ENCODE results near the gene GINS3.

GINS3 gene

GRCh38 chr16:58426966-58427365 is 34.7 kb downstream of the GINS3 start:
- no peak for DNase-seq

GRCh38 chr16:58428621-58429542 is 36.6 kb downstream of the GINS3 start:
- no peak for DNase-seq

GRCh38 chr16:58430718-58431117 is 38.4 kb downstream of the GINS3 start:
- no peak for DNase-seq

GRCh38 chr16:58433569-58433951 is 41.3 kb downstream of the GINS3 start:
- no peak for DNase-seq

GRCh38 chr16:58435779-58436178 is 43.5 kb downstream of the GINS3 start:
- no peak for DNase-seq

GRCh38 chr16:58440131-58440530 is 47.9 kb downstream of the GINS3 start:
- no peak for DNase-seq

- DNase-seq: no peak
These were observed 50.3 kb downstream of the GINS3 start for GRCh38 chr16:58442547-58442946.

GRCh38 chr16:58443783-58444182 is 51.5 kb downstream of the GINS3 start:
- no peak for DNase-seq

- no peak for DNase-seq
These were observed 52.0 kb downstream of the GINS3 start for GRCh38 chr16:58444265-58444664.

GRCh38 chr16:58448890-58449289 is 56.6 kb downstream of the GINS3 start:
- DNase-seq: no peak

GRCh38 chr16:58449306-58449705 is 57.0 kb downstream of the GINS3 start:
- DNase-seq: no peak

- DNase-seq: no peak
These were observed 57.5 kb downstream of the GINS3 start for GRCh38 chr16:58449768-58450167.

- no peak for DNase-seq
These were observed 58.3 kb downstream of the GINS3 start for GRCh38 chr16:58450590-58450989.

GRCh38 chr16:58451265-58451689 is 59.0 kb downstream of the GINS3 start:
- no peak for DNase-seq

- DNase-seq: no peak
These were observed 59.7 kb downstream of the GINS3 start for GRCh38 chr16:58451945-58452401.

GRCh38 chr16:58452640-58453039 is 60.4 kb downstream of the GINS3 start:
- DNase-seq: no peak

- no peak for DNase-seq
These were observed 61.9 kb downstream of the GINS3 start for GRCh38 chr16:58454178-58454577.

- no peak for DNase-seq
These were observed 62.6 kb downstream of the GINS3 start for GRCh38 chr16:58454856-58455255.
